KOPT-K1 (cell line): Measurements from ENCODE around the gene MICAL1.

Experiments
- H3K27ac ChIP-seq: fragments of 200-600 bp; sonication (generic); 2 replicates; pipeline ENCODE4 v1.5.1; 2016; ENCODE audit warnings: antibody characterized with exemption, mild to moderate bottlenecking, low read depth, low read length; ENCODE audit not compliant: poor library complexity, severe bottlenecking
- H3K36me3 ChIP-seq: fragments of 200-600 bp; sonication (generic); 2 replicates; pipeline ENCODE4 v1.5.1; 2017; ENCODE audit warnings: antibody characterized with exemption, mild to moderate bottlenecking, low read length, moderate library complexity; ENCODE audit not compliant: insufficient read depth
- H3K9me3 ChIP-seq: fragments of 200-600 bp; sonication (generic); 2 replicates; pipeline ENCODE4 v1.5.1; 2017; ENCODE audit warnings: antibody characterized with exemption, low read length, mild to moderate bottlenecking; ENCODE audit not compliant: insufficient read depth, poor library complexity, severe bottlenecking

The MICAL1 gene

GRCh38 chr6:109452181-109452580 lies 3.4 kb downstream of the MICAL1 start:
- H3K27ac ChIP-seq: no peak overlapping the region
- no peaks in the 10 kb centered on the region for H3K9me3 ChIP-seq
- H3K36me3 ChIP-seq: peaks cover 13% of the 10 kb centered on the region

GRCh38 chr6:109451376-109451775 lies 4.2 kb downstream of the MICAL1 start:
- H3K27ac ChIP-seq: no peak overlapping the region
- peaks cover 21% of the 10 kb centered on the region for H3K36me3 ChIP-seq
- H3K9me3 ChIP-seq: no peaks in the 10 kb centered on the region

GRCh38 chr6:109450801-109451200 lies 4.8 kb downstream of the MICAL1 start:
- Histone ChIP-seq H3K9me3 (no peaks in the 10 kb centered on the region), H3K36me3 (peaks cover 27% of the 10 kb centered on the region), H3K27ac (no peak overlapping the region)

- Histone ChIP-seq H3K27ac (peak overlapping the region; percentile 38), H3K36me3 (peaks cover 35% of the 10 kb centered on the region), H3K9me3 (no peaks in the 10 kb centered on the region)
Measured at GRCh38 chr6:109449795-109450673, 5.5 kb downstream of the MICAL1 start.

- Histone ChIP-seq H3K36me3 (peaks cover 43% of the 10 kb centered on the region), H3K9me3 (no peaks in the 10 kb centered on the region)
Measured at GRCh38 chr6:109449064-109449794, 6.3 kb downstream of the MICAL1 start.

GRCh38 chr6:109448615-109449014 lies 7.0 kb downstream of the MICAL1 start:
- Histone ChIP-seq H3K9me3 (no peaks in the 10 kb centered on the region), H3K36me3 (peaks cover 49% of the 10 kb centered on the region), H3K27ac (no peak overlapping the region)

More at GRCh38 chr6:109449064-109449794, 6.3 kb downstream of the MICAL1 start:
- H3K27ac ChIP-seq: peak overlapping the region; percentile 38

- Histone ChIP-seq H3K27ac (no peak overlapping the region), H3K36me3 (peaks cover 55% of the 10 kb centered on the region), H3K9me3 (no peaks in the 10 kb centered on the region)
Measured at GRCh38 chr6:109447878-109448555, 7.6 kb downstream of the MICAL1 start.

- H3K36me3 ChIP-seq: peaks cover 61% of the 10 kb centered on the region
- no peak overlapping the region for H3K27ac ChIP-seq
- H3K9me3 ChIP-seq: no peaks in the 10 kb centered on the region
Measured at GRCh38 chr6:109447087-109447486, 8.5 kb downstream of the MICAL1 start.

GRCh38 chr6:109446541-109446940 lies 9.0 kb downstream of the MICAL1 start:
- H3K9me3 ChIP-seq: no peaks in the 10 kb centered on the region
- peaks cover 59% of the 10 kb centered on the region for H3K36me3 ChIP-seq
- H3K27ac ChIP-seq: no peak overlapping the region

- Histone ChIP-seq H3K9me3 (no peaks in the 10 kb centered on the region), H3K27ac (no peak overlapping the region), H3K36me3 (peaks cover 57% of the 10 kb centered on the region)
Measured at GRCh38 chr6:109446072-109446471, 9.5 kb downstream of the MICAL1 start.

- Histone ChIP-seq H3K36me3 (peaks cover 57% of the 10 kb centered on the region), H3K9me3 (no peaks in the 10 kb centered on the region), H3K27ac (no peak overlapping the region)
Measured at GRCh38 chr6:109445382-109445781, 10.2 kb downstream of the MICAL1 start.

GRCh38 chr6:109443425-109443950 lies 12.1 kb downstream of the MICAL1 start:
- Histone ChIP-seq H3K9me3 (no peaks in the 10 kb centered on the region), H3K27ac (no peak overlapping the region), H3K36me3 (peaks cover 57% of the 10 kb centered on the region)

- H3K9me3 ChIP-seq: no peaks in the 10 kb centered on the region
- H3K27ac ChIP-seq: no peak overlapping the region
- H3K36me3 ChIP-seq: peaks cover 57% of the 10 kb centered on the region
Measured at GRCh38 chr6:109442393-109442924, 13.1 kb downstream of the MICAL1 start.

GRCh38 chr6:109441069-109441816 lies 14.3 kb downstream of the MICAL1 start:
- Histone ChIP-seq H3K27ac (peak overlapping the region; percentile 87), H3K36me3 (peaks cover 46% of the 10 kb centered on the region), H3K9me3 (no peaks in the 10 kb centered on the region)
